ENCODE data around the gene TMEM179. TPM values are rescaled to one million over a fixed set of nuclear protein-coding genes. Genes with fewer than 3 reads are reported as not detected.
"Not testable (repeated sequence)": the region's sequence is repeated elsewhere in the genome, so short reads cannot be mapped to it uniquely, and the experiment has no call there.

The TMEM179 gene
- 1 to 10 TPM in 1 of 4 donors, not detected in 3; 2.3 TPM for total RNA-seq

GRCh38 chr14:104604458-104605449, at the start of gene TMEM179:
TMEM179 (minus strand) TSS chr14:104604772; CDS start chr14:104604741, 31 bp downstream.
- Histone ChIP-seq H3K27me3 (peaks cover 7 to 8% of the 10 kb centered on the region in 2 donors), H3K4me1 (peaks cover 0 to 7% of the 10 kb centered on the region in 2 donors), H3K27ac (no peak within 1 kb of the TSS), H3K4me3 (no peak within 1 kb of the TSS), H3K9me3 (no peaks in the 10 kb centered on the region), H3K36me3 (no peaks in the 10 kb centered on the region)
- intact Hi-C loops (cut with DNase I; ENCODE audit: low total_unique reads): no loop called here
- no peak for DNase-seq
- TF ChIP-seq POLR2A (IDR thresholded peaks at IDR 0.05): no peak

- no peak for DNase-seq
- no peaks in the 10 kb centered on the region for H3K27me3 ChIP-seq
- H3K9me3 ChIP-seq: peaks cover 0 to 3% of the 10 kb centered on the region in 2 donors
- no peaks in the 10 kb centered on the region for H3K4me1 ChIP-seq
- no peaks in the 10 kb centered on the region for H3K36me3 ChIP-seq
- H3K27ac ChIP-seq: no peak overlapping the region
- no peak overlapping the region for H3K4me3 ChIP-seq
- intact Hi-C loops (cut with DNase I; ENCODE audit: low total_unique reads): no loop called here
- TF ChIP-seq, protein P1, sequence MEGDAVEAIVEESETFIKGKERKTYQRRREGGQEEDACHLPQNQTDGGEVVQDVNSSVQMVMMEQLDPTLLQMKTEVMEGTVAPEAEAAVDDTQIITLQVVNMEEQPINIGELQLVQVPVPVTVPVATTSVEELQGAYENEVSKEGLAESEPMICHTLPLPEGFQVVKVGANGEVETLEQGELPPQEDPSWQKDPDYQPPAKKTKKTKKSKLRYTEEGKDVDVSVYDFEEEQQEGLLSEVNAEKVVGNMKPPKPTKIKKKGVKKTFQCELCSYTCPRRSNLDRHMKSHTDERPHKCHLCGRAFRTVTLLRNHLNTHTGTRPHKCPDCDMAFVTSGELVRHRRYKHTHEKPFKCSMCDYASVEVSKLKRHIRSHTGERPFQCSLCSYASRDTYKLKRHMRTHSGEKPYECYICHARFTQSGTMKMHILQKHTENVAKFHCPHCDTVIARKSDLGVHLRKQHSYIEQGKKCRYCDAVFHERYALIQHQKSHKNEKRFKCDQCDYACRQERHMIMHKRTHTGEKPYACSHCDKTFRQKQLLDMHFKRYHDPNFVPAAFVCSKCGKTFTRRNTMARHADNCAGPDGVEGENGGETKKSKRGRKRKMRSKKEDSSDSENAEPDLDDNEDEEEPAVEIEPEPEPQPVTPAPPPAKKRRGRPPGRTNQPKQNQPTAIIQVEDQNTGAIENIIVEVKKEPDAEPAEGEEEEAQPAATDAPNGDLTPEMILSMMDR (IDR thresholded peaks at IDR 0.05): no peak
- no peak for TF ChIP-seq POLR2A (IDR thresholded peaks at IDR 0.05)
Observed at GRCh38 chr14:104654119-104654518, 49.5 kb upstream of the TMEM179 start.

- not testable (repeated sequence) for H3K27me3 ChIP-seq, H3K4me1 ChIP-seq, DNase-seq, H3K36me3 ChIP-seq, H3K4me3 ChIP-seq, H3K27ac ChIP-seq, H3K9me3 ChIP-seq
- intact Hi-C loops (cut with DNase I; ENCODE audit: low total_unique reads): loop anchor here (2.0 kb wide), 1 partner anchor 55 kb away; no protein-coding TSS in a partner anchor
Observed at GRCh38 chr14:104653130-104653920, 48.8 kb upstream of the TMEM179 start.

DNA sequence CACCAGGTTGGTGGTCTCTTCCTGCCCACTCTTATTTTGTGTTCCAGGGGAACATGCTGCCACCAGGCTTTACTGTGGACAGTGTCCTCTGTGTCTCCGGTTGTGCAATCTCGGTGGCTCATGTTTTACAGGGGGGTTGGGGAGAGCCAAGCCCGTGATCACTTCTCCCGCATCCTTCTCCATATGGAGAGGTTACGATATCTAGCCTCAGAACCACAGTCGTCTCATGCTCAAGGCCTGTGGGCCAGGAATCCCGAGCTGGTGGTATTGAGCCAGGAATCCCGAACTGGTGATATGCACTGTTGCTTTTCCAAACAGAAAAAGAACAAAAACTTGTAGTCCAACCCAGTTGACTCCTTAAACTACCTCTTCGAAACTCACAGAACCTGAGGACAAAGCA, 47.8 kb upstream of the TMEM179 start:
- no peaks in the 10 kb centered on the region for H3K36me3 ChIP-seq
- H3K4me3 ChIP-seq: no peak overlapping the region
- H3K4me1 ChIP-seq: no peaks in the 10 kb centered on the region
- H3K9me3 ChIP-seq: peaks cover 0 to 3% of the 10 kb centered on the region in 2 donors
- no peak for TF ChIP-seq POLR2A (IDR thresholded peaks at IDR 0.05)
- TF ChIP-seq, protein P1 (IDR thresholded peaks at IDR 0.05): no peak
- no peak for DNase-seq
- H3K27me3 ChIP-seq: no peaks in the 10 kb centered on the region
- H3K27ac ChIP-seq: no peak overlapping the region
- intact Hi-C loops (cut with DNase I; ENCODE audit: low total_unique reads): loop anchor here (2.0 kb wide), 1 partner anchor 56 kb away; no protein-coding TSS in a partner anchor

- TF ChIP-seq, protein P1 (IDR thresholded peaks at IDR 0.05): no peak
- no peak for TF ChIP-seq POLR2A (IDR thresholded peaks at IDR 0.05)
- no peaks in the 10 kb centered on the region for H3K4me1 ChIP-seq
- no peak overlapping the region for H3K4me3 ChIP-seq
- peaks cover 0 to 3% of the 10 kb centered on the region in 2 donors for H3K9me3 ChIP-seq
- DNase-seq: no peak
- intact Hi-C loops (cut with DNase I; ENCODE audit: low total_unique reads): loop anchor here (2.0 kb wide), 1 partner anchor 57 kb away; no protein-coding TSS in a partner anchor
- no peaks in the 10 kb centered on the region for H3K36me3 ChIP-seq
- no peaks in the 10 kb centered on the region for H3K27me3 ChIP-seq
- no peak overlapping the region for H3K27ac ChIP-seq
Observed at GRCh38 chr14:104651876-104652260, 47.3 kb upstream of the TMEM179 start.

All from uterus (tissue), 4 donors.